GM23248 (cell line): ENCODE data around the gene CLMP. TPM values are rescaled to one million over a fixed set of nuclear protein-coding genes. Genes with fewer than 3 reads are reported as not detected.
A peak's percentile ranks its signal among the peaks of the same experiment; 100 is the strongest.

ENCODE experiments used
- DNase-seq: peaks from one replicate; pipeline ENCODE4 v3.0.0-alpha.2; 2015
- H2AFZ ChIP-seq: fragments of 200-600 bp; sonication (generic); 2 replicates; pipeline ENCODE4 v1.6.1; 2016; ENCODE audit warnings: antibody characterized with exemption
- H3F3A ChIP-seq: fragments of 200-600 bp; sonication (generic); 2 replicates; pipeline ENCODE4 v1.6.1; 2016; ENCODE audit warnings: mild to moderate bottlenecking, antibody characterized with exemption, mixed run types; ENCODE audit not compliant: insufficient read depth
- H3K27ac ChIP-seq: fragments of 200-600 bp; sonication (generic); 2 replicates; pipeline ENCODE4 v1.5.1; 2016; ENCODE audit warnings: mild to moderate bottlenecking
- H3K27me3 ChIP-seq: fragments of 200-600 bp; sonication (generic); replicated peaks from 2 replicates; pipeline ENCODE4 v1.6.1; 2016; ENCODE audit warnings: mild to moderate bottlenecking; ENCODE audit not compliant: insufficient read depth
- H3K36me3 ChIP-seq: fragments of 200-600 bp; sonication (generic); 2 replicates; pipeline ENCODE4 v1.6.1; 2016; ENCODE audit warnings: low read depth, mild to moderate bottlenecking
- H3K4me1 ChIP-seq: fragments of 200-600 bp; sonication (generic); 2 replicates; pipeline ENCODE4 v1.6.1; 2016; ENCODE audit warnings: mild to moderate bottlenecking; ENCODE audit not compliant: insufficient read depth
- H3K4me2 ChIP-seq: fragments of 200-600 bp; sonication (generic); one replicate; pipeline ENCODE4 v1.6.1; 2016; ENCODE audit warnings: mild to moderate bottlenecking; ENCODE audit not compliant: unreplicated experiment
- H3K4me3 ChIP-seq: fragments of 200-600 bp; sonication (generic); 2 replicates; pipeline ENCODE4 v1.5.1; 2016; ENCODE audit warnings: mild to moderate bottlenecking
- H3K79me2 ChIP-seq: fragments of 200-600 bp; sonication (generic); 2 replicates; pipeline ENCODE4 v1.6.1; 2016; ENCODE audit warnings: mild to moderate bottlenecking; ENCODE audit not compliant: insufficient read depth
- H3K9ac ChIP-seq: fragments of 200-600 bp; sonication (generic); 2 replicates; pipeline ENCODE4 v1.6.1; 2016; ENCODE audit warnings: mild to moderate bottlenecking
- H3K9me2 ChIP-seq: fragments of 200-600 bp; sonication (generic); 2 replicates; pipeline ENCODE4 v1.6.1; 2016; ENCODE audit warnings: mixed run types, mild to moderate bottlenecking, moderate library complexity; ENCODE audit not compliant: insufficient read depth
- H3K9me3 ChIP-seq: fragments of 200-600 bp; sonication (generic); one replicate; pipeline ENCODE4 v1.6.1; 2017; ENCODE audit warnings: low read depth
- H4K20me1 ChIP-seq: fragments of 200-600 bp; sonication (generic); 2 replicates; pipeline ENCODE4 v1.6.0; 2016; ENCODE audit not compliant: insufficient read depth
- EZH2 ChIP-seq: fragments of 200-600 bp; sonication (generic); IDR thresholded peaks from 2 replicates; pipeline ENCODE4 v1.6.1; 2018; ENCODE audit warnings: antibody characterized with exemption, mild to moderate bottlenecking; ENCODE audit not compliant: insufficient read depth, poor library complexity, severe bottlenecking
- EZH2phosphoT487 ChIP-seq: fragments of 200-600 bp; sonication (generic); IDR thresholded peaks from 2 replicates; pipeline ENCODE4 v1.6.1; 2018; ENCODE audit warnings: antibody characterized with exemption, moderate library complexity, mild to moderate bottlenecking, low read depth; ENCODE audit not compliant: insufficient read depth
- WGBS, 2 experiments: methylation state at CpG; one replicate each; pipeline ENCODE4 v1.1.6; 2015 to 2017; ENCODE audit warnings: low lambda C conversion rate in 2 of 2, low coverage in 1 of 2; ENCODE audit errors: missing lambda C conversion rate in 2 of 2; 5-methylcytosine and 5-hydroxymethylcytosine counted together
- in situ Hi-C: fragments of 300-500 bp; cut with MboI; formaldehyde crosslinking; loops from 2 replicates; pipeline ENCODE4 v1.15.0; 2020
- polyA plus RNA-seq: library from polyadenylated mRNA; unstranded; fragments of >200 nt; fragmentation: Nextera tagmentation; extraction: Ambion mirVana; gene quantifications from 2 replicates; pipeline ENCODE4 v1.2.1, GENCODE V29; 2016
- total RNA-seq: library from RNA; depleted of rRNA; stranded (reverse); fragments of >200 nt; shearing (Covaris generic); gene quantifications from 2 replicates; pipeline ENCODE4 v1.2.3, GENCODE V29; 2014

Gene CLMP
- total and polyA plus RNA-seq, 2 experiments from 2014 or later: 166 to 215 TPM

DNA sequence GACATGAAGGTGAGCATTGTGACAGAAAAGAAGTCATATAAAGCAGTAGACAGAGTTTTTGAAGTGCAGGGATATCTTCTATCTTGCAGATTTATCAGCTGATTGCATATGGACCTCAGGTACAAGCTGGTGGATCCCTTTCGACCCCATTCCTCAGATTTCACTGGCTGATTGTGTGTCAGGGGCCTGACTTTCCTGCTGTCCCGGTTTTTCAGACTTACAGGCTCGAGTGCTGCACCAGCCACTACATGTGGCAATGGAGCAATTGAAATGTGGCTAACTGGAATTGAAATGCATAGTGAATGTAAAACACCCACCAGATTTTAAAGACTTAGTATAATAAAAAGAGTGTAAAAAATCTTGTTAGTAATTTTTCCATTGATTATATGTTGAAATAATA, 50.3 kb downstream of the CLMP start:
- Histone ChIP-seq H3K4me1 (peaks cover 8% of the 10 kb centered on the region), H3K9me3 (no peaks in the 10 kb centered on the region), H3K27me3 (no peaks in the 10 kb centered on the region), H4K20me1 (no peaks in the 10 kb centered on the region), H3K27ac (peak overlapping the region; percentile 77; the same call in 1 of the 2 replicates), H3K4me3 (no peak overlapping the region), H3K36me3 (peaks cover 23% of the 10 kb centered on the region), H3K9ac (no peak overlapping the region), H3K9me2 (no peaks in the 10 kb centered on the region), H2AFZ (no peak overlapping the region), H3K79me2 (no peaks in the 10 kb centered on the region; the same call in none of the 2 replicates), H3F3A (peaks cover 67% of the 10 kb centered on the region), H3K4me2 (no peak overlapping the region)
- TF ChIP-seq EZH2phosphoT487: no peak
- no peak for TF ChIP-seq EZH2
- no peak for DNase-seq
- WGBS, 2 experiments: 96 to 100% methylated on average over 3 of the region's 3 CpGs
- in situ Hi-C loops: no loop called here

DNA sequence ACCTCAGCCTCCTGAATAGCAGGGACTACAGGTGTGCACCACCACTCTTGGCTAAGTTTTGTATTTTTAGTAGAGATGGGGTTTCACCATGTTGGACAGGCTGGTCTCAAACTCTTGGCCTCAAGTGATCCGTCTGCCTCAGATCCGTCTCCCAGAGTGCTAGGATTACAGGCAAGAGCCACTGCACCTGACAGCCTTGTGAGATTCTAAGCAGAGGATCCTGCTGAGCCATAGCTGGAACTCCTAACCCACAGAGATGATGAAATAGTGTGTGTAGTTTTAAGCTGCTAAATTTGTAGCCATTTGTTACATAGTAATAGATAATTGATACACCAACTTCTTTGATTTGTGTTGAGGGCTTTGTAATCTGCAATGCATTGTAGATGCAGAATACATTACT, 51.1 kb downstream of the CLMP start:
- Histone ChIP-seq H3K79me2 (no peaks in the 10 kb centered on the region; the same call in none of the 2 replicates), H3K9me3 (no peaks in the 10 kb centered on the region), H2AFZ (no peak overlapping the region), H3F3A (peaks cover 59% of the 10 kb centered on the region), H3K4me1 (peaks cover 10% of the 10 kb centered on the region), H3K36me3 (peaks cover 17% of the 10 kb centered on the region), H3K9me2 (no peaks in the 10 kb centered on the region), H3K4me3 (no peak overlapping the region), H3K9ac (no peak overlapping the region), H3K27ac (peak overlapping the region; percentile 4; the same call in 1 of the 2 replicates), H3K4me2 (no peak overlapping the region), H4K20me1 (no peaks in the 10 kb centered on the region), H3K27me3 (no peaks in the 10 kb centered on the region)
- no peak for DNase-seq
- in situ Hi-C loops: no loop called here
- TF ChIP-seq EZH2phosphoT487 (no peak), EZH2 (no peak)
- WGBS, 2 experiments: 96 to 100% methylated on average over 2 of the region's 2 CpGs

DNA sequence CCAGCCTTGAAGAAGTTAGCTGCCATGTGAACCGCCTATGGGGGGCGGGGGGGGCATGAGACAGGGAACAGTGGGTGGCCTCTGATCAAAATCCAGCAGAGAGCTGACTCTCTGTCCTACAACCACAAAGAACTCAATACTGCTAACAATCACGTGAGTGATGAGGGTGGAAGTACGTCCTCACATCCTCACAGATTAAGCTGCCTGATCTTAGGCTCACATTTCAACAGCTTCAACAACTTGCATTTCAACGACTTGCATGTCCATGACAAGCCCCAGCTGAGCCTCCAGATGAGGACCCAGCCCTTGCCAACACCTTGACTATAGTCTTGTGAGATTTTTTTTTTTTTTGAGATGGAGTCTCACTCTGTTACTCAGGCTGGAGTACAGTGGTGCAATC, 51.6 kb downstream of the CLMP start:
- Histone ChIP-seq H3K4me2 (no peak overlapping the region), H3K79me2 (no peaks in the 10 kb centered on the region; the same call in none of the 2 replicates), H3F3A (peaks cover 55% of the 10 kb centered on the region), H3K27me3 (no peaks in the 10 kb centered on the region), H4K20me1 (no peaks in the 10 kb centered on the region), H3K9me3 (no peaks in the 10 kb centered on the region), H3K4me3 (no peak overlapping the region), H3K27ac (peak overlapping the region; percentile 4; the same call in 1 of the 2 replicates), H3K9me2 (no peaks in the 10 kb centered on the region), H3K36me3 (peaks cover 12% of the 10 kb centered on the region; the same call in 1 of the 2 replicates), H3K4me1 (peaks cover 15% of the 10 kb centered on the region), H3K9ac (no peak overlapping the region), H2AFZ (no peak overlapping the region)
- DNase-seq: no peak
- 77 to 82% methylated on average over 4 to 5 of the region's 5 CpGs for WGBS, 2 experiments
- in situ Hi-C loops: no loop called here
- no peak for TF ChIP-seq EZH2phosphoT487
- no peak for TF ChIP-seq EZH2

GRCh38 chr11:123139206-123139605, 55.8 kb downstream of the CLMP start:
- Histone ChIP-seq H3K36me3 (no peaks in the 10 kb centered on the region; the same call in 1 of the 2 replicates), H3K9me3 (no peaks in the 10 kb centered on the region), H3K27ac (peak overlapping the region; percentile 89), H3K4me2 (no peak overlapping the region), H3K27me3 (no peaks in the 10 kb centered on the region), H3K4me3 (no peak overlapping the region), H2AFZ (no peak overlapping the region), H3K4me1 (peaks cover 43% of the 10 kb centered on the region), H3F3A (peaks cover 49% of the 10 kb centered on the region), H3K9ac (no peak overlapping the region), H3K9me2 (no peaks in the 10 kb centered on the region), H4K20me1 (no peaks in the 10 kb centered on the region), H3K79me2 (peaks cover 34% of the 10 kb centered on the region)
- in situ Hi-C loops: no loop called here
- 98 to 99% methylated on average over 4 of the region's 4 CpGs for WGBS, 2 experiments
- DNase-seq: no peak
- TF ChIP-seq EZH2phosphoT487 (no peak), EZH2 (no peak)
